DND-41 (cell line): Measurements from ENCODE around the gene SLC6A3.

ENCODE experiments used
- ATAC-seq: fragments of 200-7000 bp; cut with Tn5 transposase; 3 replicates; pipeline ENCODE4 v1.9.1; 2021; ENCODE audit warnings: low read depth; ENCODE audit not compliant: insufficient read depth
- DNase-seq: peaks from one replicate; pipeline ENCODE4 v3.0.0-alpha.2; 2020
- H2AFZ ChIP-seq: 2 replicates; pipeline ENCODE4 v1.6.0; 2012; ENCODE audit warnings: low read depth, low read length
- H3K27ac ChIP-seq: 2 replicates; pipeline ENCODE4 v1.5.1; 2012; ENCODE audit warnings: low read length, inconsistent platforms
- H3K27me3 ChIP-seq: fragments of 200-600 bp; sonication (generic); 2 replicates; pipeline ENCODE4 v1.6.0; 2012; ENCODE audit warnings: low read length, mild to moderate bottlenecking, inconsistent platforms; ENCODE audit not compliant: insufficient read depth, poor library complexity
- H3K36me3 ChIP-seq: 2 replicates; pipeline ENCODE4 v1.5.1; 2012; ENCODE audit warnings: low read length, inconsistent platforms; ENCODE audit not compliant: insufficient read depth
- H3K4me1 ChIP-seq: 2 replicates; pipeline ENCODE4 v1.5.1; 2012; ENCODE audit warnings: mild to moderate bottlenecking, low read length; ENCODE audit not compliant: insufficient read depth
- H3K4me2 ChIP-seq: 2 replicates; pipeline ENCODE4 v1.6.0; 2012; ENCODE audit warnings: mild to moderate bottlenecking, moderate library complexity, low read length, inconsistent platforms; ENCODE audit not compliant: insufficient read depth
- H3K4me3 ChIP-seq, 2 experiments: fragments of 200-600 bp in 1 of 2; shearing (Covaris generic) in 1 of 2; 2 replicates each; pipeline ENCODE4 v1.5.1; 2012 to 2016; ENCODE audit warnings: inconsistent platforms in 2 of 2, low read length in 2 of 2, mild to moderate bottlenecking in 2 of 2, low read depth in 1 of 2, moderate library complexity in 1 of 2
- H3K79me2 ChIP-seq: 2 replicates; pipeline ENCODE4 v1.6.0; 2012; ENCODE audit warnings: low read length, inconsistent platforms; ENCODE audit not compliant: insufficient read depth
- H3K9ac ChIP-seq: 2 replicates; pipeline ENCODE4 v1.6.0; 2012; ENCODE audit warnings: low read depth, mild to moderate bottlenecking, inconsistent platforms, low read length, moderate library complexity
- H3K9me3 ChIP-seq: 2 replicates; pipeline ENCODE4 v1.5.1; 2012; ENCODE audit warnings: low read length, moderate library complexity, mild to moderate bottlenecking, inconsistent platforms; ENCODE audit not compliant: insufficient read depth, severe bottlenecking
- H4K20me1 ChIP-seq: 2 replicates; pipeline ENCODE4 v1.6.0; 2012; ENCODE audit warnings: low read length; ENCODE audit not compliant: insufficient read depth
- CTCF ChIP-seq: IDR thresholded peaks from 2 replicates; pipeline ENCODE4 v1.5.1; 2012; ENCODE audit warnings: borderline replicate concordance, low read length, moderate library complexity, mild to moderate bottlenecking; ENCODE audit not compliant: poor library complexity, severe bottlenecking; ENCODE audit errors: extremely low read depth
- EZH2 ChIP-seq: IDR thresholded peaks from 3 replicates; pipeline ENCODE4 v1.6.1; 2012; ENCODE audit warnings: borderline replicate concordance, low read depth, mild to moderate bottlenecking, moderate library complexity, low read length, inconsistent platforms; ENCODE audit not compliant: severe bottlenecking

Gene SLC6A3

GRCh38 chr5:1343315-1343751 is 101.9 kb downstream of the SLC6A3 start:
- Histone ChIP-seq H4K20me1 (peaks cover 45% of the 10 kb centered on the region), H3K4me2 (peak overlapping the region; percentile 87), H3K9me3 (no peaks in the 10 kb centered on the region), H2AFZ (no peak overlapping the region), H3K4me3 (peak overlapping the region; percentile 39 to 69; a peak in 3 of 4 replicates), H3K9ac (peak overlapping the region; percentile 86), H3K27ac (peak overlapping the region; percentile 40), H3K4me1 (peaks cover 54% of the 10 kb centered on the region), H3K27me3 (no peaks in the 10 kb centered on the region), H3K36me3 (peaks cover 57% of the 10 kb centered on the region), H3K79me2 (peaks cover 71% of the 10 kb centered on the region)
- DNase-seq (no peak), ATAC-seq (no peak)
- TF ChIP-seq CTCF = no peak
- TF ChIP-seq EZH2 = no peak
